Right atrium auricular region (tissue), 2 donors: ENCODE results near the gene PRR5. TPM values are rescaled to one million over a fixed set of nuclear protein-coding genes. Genes with fewer than 3 reads are reported as not detected.
"Not testable (repeated sequence)": the region's sequence is repeated elsewhere in the genome, so short reads cannot be mapped to it uniquely, and the experiment has no call there.

Source experiments
- DNase-seq: peaks from one replicate; pipeline ENCODE4 v3.0.0-alpha.2; 2019; ENCODE audit warnings: low spot score
- H3K27ac ChIP-seq, 2 donors: fragments of 200-600 bp; sonication (generic); 1 replicate in 1 of 2; 2 replicates in 1 of 2; pipeline ENCODE4 v1.5.1; 2016 to 2019
- H3K27me3 ChIP-seq, 2 donors: fragments of 200-600 bp; sonication (generic); one replicate each; pipeline versions ENCODE4 v1.5.1 to v1.6.0; 2017 to 2019
- H3K36me3 ChIP-seq: fragments of 200-600 bp; sonication (generic); one replicate; pipeline ENCODE4 v1.5.1; 2016
- H3K4me1 ChIP-seq, 2 donors: fragments of 200-600 bp; sonication (generic); one replicate each; pipeline versions ENCODE4 v1.5.1 to v1.6.0; 2017 to 2019
- H3K4me3 ChIP-seq, 2 donors: fragments of 200-600 bp; sonication (generic); 1 replicate in 1 of 2; 2 replicates in 1 of 2; pipeline ENCODE4 v1.5.1; 2017 to 2019; ENCODE audit warnings: mild to moderate bottlenecking in 1 of 2, moderate library complexity in 1 of 2
- H3K9me3 ChIP-seq, 2 donors: fragments of 200-600 bp; sonication (generic); one replicate each; pipeline ENCODE4 v1.5.1; 2019
- total RNA-seq, 2 donors: library from RNA; depleted of rRNA; stranded (reverse); fragments of >200 nt; gene quantifications; one replicate each; pipeline ENCODE4 v1.1.0, GENCODE V29; 2016
- TF ChIP-seq, protein P1 (sequence below), 2 donors: fragments of 200-600 bp; sonication (generic); IDR thresholded peaks; one replicate each; pipeline ENCODE4 v1.5.1; 2019; ENCODE audit warnings: antibody characterized with exemption in 2 of 2

The PRR5 gene
- total RNA-seq, 2 donors from 2014 or later = 10.5 to 12.1 TPM

- Histone ChIP-seq H3K4me1 (peaks cover 0 to 27% of the 10 kb centered on the region in 2 donors), H3K9me3 (no peaks in the 10 kb centered on the region), H3K27me3 (no peaks in the 10 kb centered on the region), H3K27ac (no peak overlapping the region), H3K4me3 (no peak overlapping the region), H3K36me3 (no peaks in the 10 kb centered on the region)
- TF ChIP-seq, protein P1, sequence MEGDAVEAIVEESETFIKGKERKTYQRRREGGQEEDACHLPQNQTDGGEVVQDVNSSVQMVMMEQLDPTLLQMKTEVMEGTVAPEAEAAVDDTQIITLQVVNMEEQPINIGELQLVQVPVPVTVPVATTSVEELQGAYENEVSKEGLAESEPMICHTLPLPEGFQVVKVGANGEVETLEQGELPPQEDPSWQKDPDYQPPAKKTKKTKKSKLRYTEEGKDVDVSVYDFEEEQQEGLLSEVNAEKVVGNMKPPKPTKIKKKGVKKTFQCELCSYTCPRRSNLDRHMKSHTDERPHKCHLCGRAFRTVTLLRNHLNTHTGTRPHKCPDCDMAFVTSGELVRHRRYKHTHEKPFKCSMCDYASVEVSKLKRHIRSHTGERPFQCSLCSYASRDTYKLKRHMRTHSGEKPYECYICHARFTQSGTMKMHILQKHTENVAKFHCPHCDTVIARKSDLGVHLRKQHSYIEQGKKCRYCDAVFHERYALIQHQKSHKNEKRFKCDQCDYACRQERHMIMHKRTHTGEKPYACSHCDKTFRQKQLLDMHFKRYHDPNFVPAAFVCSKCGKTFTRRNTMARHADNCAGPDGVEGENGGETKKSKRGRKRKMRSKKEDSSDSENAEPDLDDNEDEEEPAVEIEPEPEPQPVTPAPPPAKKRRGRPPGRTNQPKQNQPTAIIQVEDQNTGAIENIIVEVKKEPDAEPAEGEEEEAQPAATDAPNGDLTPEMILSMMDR (IDR thresholded peaks at IDR 0.05) = no peak
- no peak for DNase-seq
Observed at GRCh38 chr22:44670220-44670988, 31.6 kb upstream of the PRR5 start.

- H3K4me3 ChIP-seq = no peak overlapping the region
- no peaks in the 10 kb centered on the region for H3K36me3 ChIP-seq
- no peaks in the 10 kb centered on the region for H3K9me3 ChIP-seq
- no peaks in the 10 kb centered on the region for H3K27me3 ChIP-seq
- TF ChIP-seq, protein P1 (IDR thresholded peaks at IDR 0.05) = no peak
- peaks cover 0 to 27% of the 10 kb centered on the region in 2 donors for H3K4me1 ChIP-seq
- no peak overlapping the region for H3K27ac ChIP-seq
- DNase-seq = no peak
Observed at GRCh38 chr22:44671742-44672141, 30.3 kb upstream of the PRR5 start.

GRCh38 chr22:44672632-44673031 is 29.4 kb upstream of the PRR5 start:
- DNase-seq = no peak
- no peaks in the 10 kb centered on the region for H3K9me3 ChIP-seq
- no peaks in the 10 kb centered on the region for H3K36me3 ChIP-seq
- H3K27me3 ChIP-seq = no peaks in the 10 kb centered on the region
- peaks cover 0 to 26% of the 10 kb centered on the region in 2 donors for H3K4me1 ChIP-seq
- H3K27ac ChIP-seq = no peak overlapping the region
- TF ChIP-seq, protein P1 (IDR thresholded peaks at IDR 0.05) = no peak
- no peak overlapping the region for H3K4me3 ChIP-seq

DNA sequence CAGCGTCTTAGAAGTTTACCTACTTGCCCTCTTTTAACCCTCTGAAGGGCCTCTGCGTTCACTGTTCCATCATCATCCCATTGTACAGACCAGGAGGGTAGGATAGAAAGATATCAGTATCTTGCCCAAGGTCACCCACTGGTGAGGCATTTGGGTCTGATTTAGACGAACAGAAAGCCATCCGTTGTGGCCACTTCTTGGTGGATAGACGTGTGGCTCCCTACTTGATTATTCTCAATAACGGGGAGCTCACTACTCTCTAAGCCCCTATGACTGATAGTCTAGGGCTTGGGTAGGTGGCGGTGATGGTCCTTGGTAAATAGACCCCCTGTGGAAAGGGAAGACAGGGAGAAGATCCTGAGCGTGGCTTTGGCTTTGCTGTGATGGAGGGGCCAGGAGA is 28.6 kb upstream of the PRR5 start:
- Histone ChIP-seq H3K4me1 (peaks cover 0 to 22% of the 10 kb centered on the region in 2 donors), H3K4me3 (no peak overlapping the region), H3K27ac (no peak overlapping the region), H3K27me3 (no peaks in the 10 kb centered on the region), H3K36me3 (no peaks in the 10 kb centered on the region), H3K9me3 (no peaks in the 10 kb centered on the region)
- no peak for DNase-seq
- TF ChIP-seq, protein P1 (IDR thresholded peaks at IDR 0.05) = no peak

DNA sequence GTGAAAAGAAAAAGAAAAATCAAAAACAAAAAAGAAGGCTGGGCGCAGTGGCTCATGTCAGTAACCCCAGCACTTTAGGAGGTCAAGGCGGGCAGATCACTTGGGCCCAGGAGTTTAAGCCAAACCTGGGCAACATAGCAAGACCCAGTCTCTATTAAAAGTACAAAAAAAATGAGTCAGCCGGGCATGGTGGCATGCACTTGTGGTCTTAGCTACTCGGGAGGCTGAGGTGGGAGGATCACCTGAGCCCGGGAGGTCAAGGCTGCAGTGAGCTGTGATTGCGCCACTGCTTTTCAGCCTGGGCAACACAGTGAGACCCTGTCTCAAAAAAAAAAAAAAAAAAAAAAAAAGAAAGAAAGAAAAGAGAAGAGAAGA is 26.0 kb upstream of the PRR5 start:
- not testable (repeated sequence) for H3K9me3 ChIP-seq, DNase-seq, H3K27ac ChIP-seq, H3K4me3 ChIP-seq, H3K36me3 ChIP-seq, H3K27me3 ChIP-seq
- peaks cover 0 to 12% of the 10 kb centered on the region in 2 donors for H3K4me1 ChIP-seq

- Histone ChIP-seq H3K27me3 (no peaks in the 10 kb centered on the region), H3K36me3 (no peaks in the 10 kb centered on the region), H3K4me1 (peaks cover 0 to 12% of the 10 kb centered on the region in 2 donors), H3K4me3 (peak overlapping the region in 1 of 2 donors; percentile 20), H3K27ac (no peak overlapping the region), H3K9me3 (no peaks in the 10 kb centered on the region)
- DNase-seq = no peak
- TF ChIP-seq, protein P1 (IDR thresholded peaks at IDR 0.05) = no peak
Observed at GRCh38 chr22:44676441-44677352, 25.3 kb upstream of the PRR5 start.
